GM18520 (cell line): ENCODE data around the gene OR7E24.
"Not testable (repeated sequence)": the region's sequence is repeated elsewhere in the genome, so short reads cannot be mapped to it uniquely, and the experiment has no call there.

Source experiments
- ATAC-seq: cut with Tn5 transposase; IDR thresholded peaks from one replicate; pipeline ENCODE4 v1.9.1; 2021; ENCODE audit not compliant: unreplicated experiment

The OR7E24 gene

DNA sequence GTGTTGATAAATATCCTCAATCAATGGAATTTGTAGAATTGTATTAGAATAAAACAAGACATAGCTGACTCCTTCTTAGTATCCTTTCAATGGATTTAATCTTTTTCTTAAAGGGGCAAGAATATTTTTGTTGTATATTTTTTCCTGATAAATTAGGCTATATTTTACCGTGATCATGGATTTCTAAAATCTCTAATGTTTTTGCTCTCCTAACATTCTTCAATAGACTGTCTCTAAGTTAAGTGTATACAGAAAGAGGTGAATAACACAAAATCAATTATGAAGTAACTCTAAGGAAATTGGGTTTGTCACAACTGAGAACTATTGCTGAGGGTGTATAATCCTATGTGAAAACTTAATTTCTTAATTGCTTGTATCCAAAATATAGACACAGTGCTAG lies at the start of gene OR7E24:
OR7E24 (plus strand) TSS at position 301 of the 400 bp plus-strand sequence. CDS start 114 bp downstream, outside the sequence.
- ATAC-seq, result no peak

DNA sequence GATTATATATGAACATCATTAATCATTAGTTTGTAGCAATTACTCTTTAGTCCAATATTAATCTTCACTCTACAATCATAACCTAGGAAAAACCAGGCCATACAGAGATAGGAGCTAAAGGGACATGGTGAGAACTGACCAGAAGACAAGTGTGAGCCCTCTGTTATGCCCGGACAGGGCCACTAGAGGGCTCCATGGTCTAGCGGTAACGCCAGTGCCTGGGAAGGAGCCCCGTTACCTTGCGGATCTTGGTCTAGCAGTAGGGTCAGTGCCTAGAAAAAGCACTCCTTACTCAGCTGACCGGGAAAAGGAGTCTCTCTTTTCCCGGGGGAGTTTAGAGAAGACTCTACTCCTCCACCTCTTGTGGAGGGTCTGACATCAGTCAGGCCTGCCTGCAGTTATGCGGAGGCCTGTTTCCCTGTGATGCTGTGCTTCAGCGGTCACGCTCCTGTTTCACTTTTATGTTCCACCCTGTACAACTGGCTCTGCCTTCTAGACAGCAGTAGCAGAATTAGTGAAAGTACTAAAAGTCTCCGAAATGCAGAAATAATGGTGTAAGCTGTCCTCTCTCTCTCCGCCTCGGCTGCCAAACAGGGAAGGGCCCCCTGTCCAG lies 45.1 kb upstream of the OR7E24 start:
- no peak for ATAC-seq

GRCh38 chr19:9219489-9219888 lies 31.2 kb upstream of the OR7E24 start, which contains the start of gene OR7D4:
OR7D4 (minus strand) TSS chr19:9219589; CDS start chr19:9214837, 4,752 bp downstream.
- no peak for ATAC-seq

DNA sequence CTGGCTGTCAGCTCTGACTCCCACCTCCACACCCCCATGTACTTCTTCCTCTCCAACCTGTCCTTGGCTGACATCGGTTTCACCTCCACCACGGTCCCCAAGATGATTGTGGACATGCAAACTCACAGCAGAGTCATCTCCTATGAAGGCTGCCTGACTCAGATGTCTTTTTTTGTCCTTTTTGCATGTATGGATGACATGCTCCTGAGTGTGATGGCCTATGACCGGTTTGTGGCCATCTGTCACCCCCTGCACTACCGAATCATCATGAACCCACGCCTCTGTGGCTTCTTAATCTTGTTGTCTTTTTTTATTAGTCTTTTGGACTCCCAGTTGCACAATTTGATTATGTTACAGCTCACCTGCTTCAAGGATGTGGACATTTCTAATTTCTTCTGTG lies 506 bp downstream of the OR7E24 start:
- ATAC-seq, result no peak

- not testable (repeated sequence) for ATAC-seq
Observed at GRCh38 chr19:9283485-9283884, 32.8 kb downstream of the OR7E24 start.

DNA sequence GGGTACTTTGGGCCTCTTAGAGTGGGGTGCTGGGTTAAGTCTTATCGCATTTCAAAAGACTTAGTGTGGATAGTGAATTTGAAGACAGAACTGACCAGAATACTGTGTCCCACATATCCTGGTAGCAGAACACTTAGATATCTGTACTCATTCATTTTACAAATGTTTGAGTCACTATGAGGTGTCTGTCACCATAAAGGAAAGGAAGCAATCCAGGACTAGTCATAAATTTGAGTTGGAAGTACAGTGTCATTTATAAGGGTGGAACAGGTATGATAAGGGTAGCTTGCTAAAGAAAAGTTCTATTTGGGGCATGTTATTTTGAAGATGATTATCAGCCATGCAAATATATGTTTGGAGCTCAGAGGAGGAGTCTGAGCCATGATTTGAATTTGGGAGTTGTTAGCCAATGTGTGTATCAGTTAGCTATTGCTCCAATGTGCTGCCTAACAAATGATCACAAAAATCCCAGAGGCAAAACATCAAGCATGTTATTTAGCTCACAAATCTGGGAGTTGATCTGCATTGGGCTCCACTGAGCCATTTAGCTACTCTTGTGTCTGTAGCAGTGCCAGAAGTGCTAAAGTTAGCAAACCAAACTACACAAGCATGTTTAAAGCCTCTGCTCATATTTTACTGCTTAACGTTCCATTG lies 38.6 kb downstream of the OR7E24 start:
- no peak for ATAC-seq

- no peak for ATAC-seq
Observed at GRCh38 chr19:9295411-9295849, 44.7 kb downstream of the OR7E24 start.

DNA sequence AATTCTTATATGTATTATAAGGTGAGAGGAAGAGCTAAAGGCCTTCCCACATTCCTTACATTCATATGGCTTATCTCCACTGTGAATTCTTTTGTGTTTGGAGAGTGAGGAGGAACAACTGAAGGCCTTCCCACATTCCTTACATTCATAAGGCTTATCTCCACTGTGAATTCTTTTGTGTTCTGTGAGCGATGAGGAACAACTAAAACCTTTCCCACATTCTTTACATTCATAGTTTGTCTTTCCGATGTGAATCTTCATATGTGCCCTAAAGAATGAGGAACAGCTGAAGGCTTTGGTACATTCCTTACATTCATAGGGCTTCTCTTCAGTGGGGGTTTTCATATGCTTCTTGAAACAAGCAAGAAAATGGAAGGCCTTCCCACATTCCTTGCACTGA lies 45.6 kb downstream of the OR7E24 start:
- no peak for ATAC-seq
